K562 (cell line): ENCODE measurements around the gene TFAM. TPM values are rescaled to one million over a fixed set of nuclear protein-coding genes. Genes with fewer than 3 reads are reported as not detected.
A peak's percentile ranks its signal among the peaks of the same experiment; 100 is the strongest.

ENCODE experiments used
- ATAC-seq: fragments of 200-7000 bp; cut with Tn5 transposase; 3 replicates; pipeline ENCODE4 v1.9.1; 2020; ENCODE audit warnings: moderate library complexity
- BruUV-seq: library from RNA; stranded (reverse); fragments of 400-500 nt; replicated peaks from 2 replicates; lab custom pipeline; 2021; lab: Mats Ljungman, UMichigan
- CTCF ChIA-PET: fragments of 300-600 bp; formaldehyde crosslinking; extraction: SDS; loops from one replicate; lab custom pipeline; 2021; ENCODE audit warnings: low intra/inter-chr PET ratio; lab: Yijun Ruan, JAX
- POLR2A ChIA-PET: fragments of 300-600, 350-650 bp; sonication (Branson Sonifier 250); formaldehyde crosslinking; extraction: SDS; loops from one replicate; lab custom pipeline; 2021; ENCODE audit warnings: antibody characterized with exemption, inconsistent platforms; lab: Yijun Ruan, JAX
- DNase-seq, 4 experiments: peaks; one replicate each; pipeline versions ENCODE4 v3.0.0 to v3.0.0-alpha.2; 2011 to 2018; ENCODE audit warnings: low spot score in 3 of 4, mixed read lengths in 3 of 4; ENCODE audit errors: extremely low read depth in 1 of 4
- FAIRE-seq: peaks from 2 replicates; lab custom pipeline; 2011; peaks lifted over from hg19 to GRCh38; lab: Jason Lieb, UNC
- H2AFZ ChIP-seq: 2 replicates; pipeline ENCODE4 v1.6.0; 2011; ENCODE audit warnings: low read depth, low read length, control low read depth, inconsistent platforms
- H3K27ac ChIP-seq: fragments of 200-600 bp; 3 replicates; pipeline ENCODE4 v1.8.0; 2011; ENCODE audit warnings: low read depth, mild to moderate bottlenecking, control low read depth, inconsistent platforms, low read length, moderate library complexity, mixed read lengths; ENCODE audit errors: extremely low read depth
- H3K27me3 ChIP-seq, 2 experiments: fragments of 300-600 bp in 1 of 2; 2 replicates in 1 of 2; 3 replicates in 1 of 2; pipeline versions ENCODE4 v1.6.0 to v1.8.0; 2011; ENCODE audit warnings: inconsistent platforms in 2 of 2, low read length in 2 of 2, mild to moderate bottlenecking in 1 of 2, mixed read lengths in 1 of 2, moderate library complexity in 1 of 2; ENCODE audit not compliant: control insufficient read depth in 2 of 2, insufficient read depth in 2 of 2
- H3K36me3 ChIP-seq: fragments of 300-600 bp; 3 replicates; pipeline ENCODE4 v1.8.0; 2011; ENCODE audit warnings: mild to moderate bottlenecking, low read length, inconsistent platforms; ENCODE audit not compliant: control insufficient read depth, insufficient read depth
- H3K4me1 ChIP-seq, 2 experiments: fragments of 200-600 bp in 1 of 2; replicated peaks in 1 of 2; 2 replicates in 1 of 2; 3 replicates in 1 of 2; pipeline versions ENCODE4 v1.5.1 to v1.8.0; 2011; ENCODE audit warnings: inconsistent platforms in 2 of 2, low read length in 2 of 2, mild to moderate bottlenecking in 1 of 2, mixed read lengths in 1 of 2, moderate library complexity in 1 of 2; ENCODE audit not compliant: control insufficient read depth in 2 of 2, insufficient read depth in 2 of 2
- H3K4me2 ChIP-seq: 2 replicates; pipeline ENCODE4 v1.6.1; 2011; ENCODE audit warnings: low read length, control low read depth, inconsistent platforms, mixed read lengths; ENCODE audit not compliant: insufficient read depth
- H3K4me3 ChIP-seq: fragments of 200-600 bp; sonication (generic), shearing (Covaris generic); 2 replicates; pipeline ENCODE4 v1.5.1; 2016; ENCODE audit warnings: control low read depth, inconsistent platforms
- H3K79me2 ChIP-seq: fragments of 200-600 bp; 3 replicates; pipeline ENCODE4 v1.8.0; 2011; ENCODE audit warnings: low read length, inconsistent platforms; ENCODE audit not compliant: control insufficient read depth, insufficient read depth
- H3K9ac ChIP-seq, 2 experiments: 2 replicates each; pipeline versions ENCODE4 v1.6.0 to v1.6.1; 2011; ENCODE audit warnings: low read depth in 2 of 2, low read length in 2 of 2, control low read depth in 1 of 2, inconsistent platforms in 1 of 2, mild to moderate bottlenecking in 1 of 2, mixed read lengths in 1 of 2; ENCODE audit not compliant: insufficient read depth in 1 of 2
- H3K9me1 ChIP-seq: one replicate; pipeline ENCODE4 v1.6.0; 2011; ENCODE audit warnings: inconsistent platforms, mild to moderate bottlenecking, low read length, moderate library complexity; ENCODE audit not compliant: control insufficient read depth, insufficient read depth
- H3K9me3 ChIP-seq: replicated peaks from 2 replicates; pipeline ENCODE4 v1.5.1; 2011; ENCODE audit warnings: low read depth, low read length, inconsistent platforms; ENCODE audit not compliant: control insufficient read depth, insufficient read depth
- H4K20me1 ChIP-seq: replicated peaks from 2 replicates; pipeline ENCODE4 v1.6.1; 2011; ENCODE audit warnings: low read length, inconsistent platforms, mixed read lengths; ENCODE audit not compliant: control insufficient read depth, insufficient read depth
- BHLHE40 ChIP-seq: IDR thresholded peaks from 2 replicates; pipeline ENCODE4 v1.6.1; 2011; ENCODE audit warnings: low read length, improper control_type of control experiment
- CREM ChIP-seq: IDR thresholded peaks from 2 replicates; pipeline ENCODE4 v1.6.1; 2014; ENCODE audit warnings: antibody characterized with exemption, low read depth
- MEIS2 ChIP-seq: fragments of 450-650 bp; IDR thresholded peaks from 2 replicates; pipeline ENCODE4 v1.6.1; 2014; ENCODE audit warnings: mild to moderate bottlenecking; ENCODE audit not compliant: partially characterized antibody
- PBX2 ChIP-seq, 2 experiments: IDR thresholded peaks in 1 of 2; conservative IDR thresholded peaks in 1 of 2; 2 replicates each; pipeline ENCODE4 v1.6.1; 2016; ENCODE audit warnings: low read depth in 2 of 2, mild to moderate bottlenecking in 1 of 2, missing compliant biosample characterization in 1 of 2, missing genetic modification characterization in 1 of 2, moderate library complexity in 1 of 2
- TRIM28 ChIP-seq: fragments of 450-650 bp; IDR thresholded peaks from 2 replicates; pipeline ENCODE4 v1.6.1; 2017
- ZBTB2 ChIP-seq: fragments of 450-650 bp; IDR thresholded peaks from 2 replicates; pipeline ENCODE4 v1.6.1; 2016; ENCODE audit warnings: antibody characterized with exemption
- ZNF766 ChIP-seq: fragments of 200-800 bp; sonication (Bioruptor generic); conservative IDR thresholded peaks from 2 replicates; pipeline ENCODE4 v1.6.1; 2016; ENCODE audit warnings: missing genetic modification characterization, missing compliant biosample characterization
- WGBS: fragments of 100-300 bp; shearing (Covaris generic); methylation state at CpG from one replicate; pipeline ENCODE4 v1.1.6; 2016; ENCODE audit warnings: low coverage, mixed read lengths; ENCODE audit not compliant: insufficient coverage; ENCODE audit errors: missing lambda C conversion rate; 5-methylcytosine and 5-hydroxymethylcytosine counted together
- in situ Hi-C: fragments of 300-500 bp; cut with MboI; formaldehyde crosslinking; loops from 4 replicates; pipeline ENCODE4 v1.15.0; 2018; ENCODE audit warnings: inconsistent platforms, mixed read lengths
- intact Hi-C: fragments of 100-400 bp; cut with micrococcal nuclease; formaldehyde crosslinking; loops from 2 replicates; pipeline ENCODE4 v1.14.2; 2022
- polyA plus RNA-seq, 8 experiments: library from polyadenylated mRNA; depleted of rRNA in 4 of 8; stranded (reverse) in 5 of 8; unstranded in 3 of 8; fragments of >200 nt; fragmentation: Nextera tagmentation in 2 of 8; fragmentation: Illumina TruSeq in 1 of 8; extraction: Ambion mirVana in 2 of 8; extraction: Trizol in 1 of 8; gene quantifications; 2 replicates each; pipeline versions ENCODE4 v1.2.1 to v1.2.3, GENCODE V29; 2011 to 2014; ENCODE audit warnings: inconsistent platforms in 1 of 8, missing spikeins in 1 of 8
- total RNA-seq, 7 experiments: library from RNA; depleted of rRNA in 6 of 7; stranded (reverse); fragments of >200 nt in 6 of 7; fragmentation: Illumina TruSeq in 2 of 7; extraction: Trizol in 2 of 7; gene quantifications; 2 replicates each; pipeline versions ENCODE4 v1.2.1 to v1.2.3, GENCODE V29; 2011 to 2021; ENCODE audit warnings: low replicate concordance in 1 of 7

The TFAM gene
- total and polyA plus RNA-seq, 9 of the 15 experiments (the other 6 are each of a cell fraction or from before 2014, with no cell fraction given) = 74.3 to 227 (median 155) TPM

- no peak for TF ChIP-seq ZBTB2
- no peak for TF ChIP-seq CREM
- TF ChIP-seq, all 486 proteins: peak for 0
These were observed 13.7 kb upstream of the TFAM start (continued) for GRCh38 chr10:58371473-58371872.

- TF ChIP-seq PBX2 (CRISPR knock-in tag; IDR thresholded peaks at IDR 0.05; ENCODE audit: low read depth) = no peak
- peak; percentile 57 for TF ChIP-seq PBX2 (tag; conservative IDR thresholded peaks at IDR 0.05; ENCODE audit: low read depth)
- peak; percentile 34 for TF ChIP-seq MEIS2
- no peak for TF ChIP-seq BHLHE40
- TF ChIP-seq ZNF766 (CRISPR knock-in tag) = peak; percentile 72
- no peak for TF ChIP-seq TRIM28
- H3K4me3 ChIP-seq = no peak overlapping the region
- 11% methylated on average over 4 of the region's 4 CpGs for WGBS
- H3K9me1 ChIP-seq = no peaks in the 10 kb centered on the region
- POLR2A ChIA-PET = interaction anchor here (1.5 to 1.6 kb wide), 2 partner anchors 13 to 38 kb away, joined by 4 to 6 read pairs; partner anchors contain the start of genes TFAM and UBE2D1
- no peak overlapping the region for H3K27ac ChIP-seq
- no peaks in the 10 kb centered on the region for H3K9me3 ChIP-seq
- no peaks in the 10 kb centered on the region for H4K20me1 ChIP-seq
- peak; percentile 60 for ATAC-seq
- no TSS peak for BruUV-seq
- H3K4me1 ChIP-seq = no peaks in the 10 kb centered on the region
- intact Hi-C loops = no loop called here
- FAIRE-seq = no peak
- no peaks in the 10 kb centered on the region for H3K27me3 ChIP-seq
- no peak for DNase-seq
- no peak overlapping the region for H3K4me2 ChIP-seq
- CTCF ChIA-PET = no interaction called here
- H3K9ac ChIP-seq = no peak overlapping the region
- no peaks in the 10 kb centered on the region for H3K79me2 ChIP-seq
- in situ Hi-C loops = no loop called here
- no peak overlapping the region for H2AFZ ChIP-seq
- H3K36me3 ChIP-seq = no peaks in the 10 kb centered on the region
These were observed 12.4 kb upstream of the TFAM start for GRCh38 chr10:58372607-58373441.
